ENCODE measurements around the gene RANBP9.

GRCh38 chr6:13735031-13735430, 23.4 kb upstream of the RANBP9 start:
- no peak for TF ChIP-seq POLR2A (IDR thresholded peaks at IDR 0.05)
- TF ChIP-seq, protein P1, sequence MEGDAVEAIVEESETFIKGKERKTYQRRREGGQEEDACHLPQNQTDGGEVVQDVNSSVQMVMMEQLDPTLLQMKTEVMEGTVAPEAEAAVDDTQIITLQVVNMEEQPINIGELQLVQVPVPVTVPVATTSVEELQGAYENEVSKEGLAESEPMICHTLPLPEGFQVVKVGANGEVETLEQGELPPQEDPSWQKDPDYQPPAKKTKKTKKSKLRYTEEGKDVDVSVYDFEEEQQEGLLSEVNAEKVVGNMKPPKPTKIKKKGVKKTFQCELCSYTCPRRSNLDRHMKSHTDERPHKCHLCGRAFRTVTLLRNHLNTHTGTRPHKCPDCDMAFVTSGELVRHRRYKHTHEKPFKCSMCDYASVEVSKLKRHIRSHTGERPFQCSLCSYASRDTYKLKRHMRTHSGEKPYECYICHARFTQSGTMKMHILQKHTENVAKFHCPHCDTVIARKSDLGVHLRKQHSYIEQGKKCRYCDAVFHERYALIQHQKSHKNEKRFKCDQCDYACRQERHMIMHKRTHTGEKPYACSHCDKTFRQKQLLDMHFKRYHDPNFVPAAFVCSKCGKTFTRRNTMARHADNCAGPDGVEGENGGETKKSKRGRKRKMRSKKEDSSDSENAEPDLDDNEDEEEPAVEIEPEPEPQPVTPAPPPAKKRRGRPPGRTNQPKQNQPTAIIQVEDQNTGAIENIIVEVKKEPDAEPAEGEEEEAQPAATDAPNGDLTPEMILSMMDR (IDR thresholded peaks at IDR 0.05 in 4 of 5, conservative IDR thresholded peaks at IDR 0.05 in 1 of 5), result no peak

Data from gastrocnemius medialis (tissue), 4 donors.